ENCODE data around the gene SKOR2.

DNA sequence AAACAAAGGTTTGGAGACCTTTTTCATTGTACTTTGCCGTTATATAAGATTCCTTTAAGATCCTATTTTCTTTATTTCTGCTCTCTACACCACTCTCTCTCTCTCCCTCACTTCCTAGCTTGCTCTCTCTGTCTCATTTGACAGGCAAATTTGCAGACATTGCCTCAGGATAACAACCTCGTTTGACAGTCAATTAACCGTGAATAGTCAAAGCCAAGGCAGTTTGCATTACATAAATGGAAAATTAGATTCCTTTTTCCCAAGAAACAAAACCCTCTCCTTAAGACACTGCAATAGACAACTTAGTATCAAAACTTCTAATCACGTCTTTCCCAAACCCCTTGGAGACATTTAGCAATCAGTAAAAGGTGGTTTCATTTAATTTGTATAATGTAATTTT lies 7.4 kb downstream of the SKOR2 start:
- TF ChIP-seq CTCF (conservative IDR thresholded peaks at IDR 0.05; ENCODE audit: low read depth, low read length) (no peak), MXI1 (IDR thresholded peaks at IDR 0.05; ENCODE audit: borderline replicate concordance, low read depth, low read length) (no peak), RCOR1 (IDR thresholded peaks at IDR 0.05; ENCODE audit: insufficient replicate concordance, low read length) (no peak), POLR2A (IDR thresholded peaks at IDR 0.05; ENCODE audit: low read depth, low read length) (no peak), MAZ (IDR thresholded peaks at IDR 0.05; ENCODE audit: borderline replicate concordance, low read depth, low read length) (no peak), RAD21 (IDR thresholded peaks at IDR 0.05; ENCODE audit: low read length) (no peak), SMC3 (IDR thresholded peaks at IDR 0.05; ENCODE audit: low read depth, low read length) (no peak), CEBPB (IDR thresholded peaks at IDR 0.05; ENCODE audit: low read depth, low read length) (no peak), CHD1 (IDR thresholded peaks at IDR 0.05; ENCODE audit: low read depth, low read length) (no peak), FOS (IDR thresholded peaks at IDR 0.05; ENCODE audit: low read depth, low read length) (no peak), BHLHE40 (IDR thresholded peaks at IDR 0.05; ENCODE audit: low read depth, low read length) (no peak), RFX5 (IDR thresholded peaks at IDR 0.05; ENCODE audit: low read depth, low read length) (no peak)
- TF ChIP-seq, protein P1, sequence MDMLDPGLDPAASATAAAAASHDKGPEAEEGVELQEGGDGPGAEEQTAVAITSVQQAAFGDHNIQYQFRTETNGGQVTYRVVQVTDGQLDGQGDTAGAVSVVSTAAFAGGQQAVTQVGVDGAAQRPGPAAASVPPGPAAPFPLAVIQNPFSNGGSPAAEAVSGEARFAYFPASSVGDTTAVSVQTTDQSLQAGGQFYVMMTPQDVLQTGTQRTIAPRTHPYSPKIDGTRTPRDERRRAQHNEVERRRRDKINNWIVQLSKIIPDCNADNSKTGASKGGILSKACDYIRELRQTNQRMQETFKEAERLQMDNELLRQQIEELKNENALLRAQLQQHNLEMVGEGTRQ (IDR thresholded peaks at IDR 0.05; ENCODE audit: low read depth, low read length) = no peak

All from IMR-90 (cell line).